Adrenal gland (tissue), 12 donors: ENCODE results near the gene NR1D1. TPM values are rescaled to one million over a fixed set of nuclear protein-coding genes. Genes with fewer than 3 reads are reported as not detected.
A peak's percentile ranks its signal among the peaks of the same experiment; 100 is the strongest.

Experiments
- DNase-seq, 7 donors: peaks; one replicate each; pipeline ENCODE4 v3.0.0-alpha.2; 2019 to 2020
- H3K27ac ChIP-seq, 5 donors: fragments of 200-600 bp; sonication (generic) in 4 of 5; 1 replicate in 3 of 5; 2 replicates in 2 of 5; pipeline versions ENCODE4 v1.5.1 to v1.8.0; 2016 to 2020; ENCODE audit warnings: mild to moderate bottlenecking in 1 of 5
- H3K27me3 ChIP-seq: fragments of 200-600 bp; 2 replicates; pipeline ENCODE4 v1.8.0; 2021
- H3K36me3 ChIP-seq, 2 donors: fragments of 200-600 bp; replicated peaks in 1 of 2; 1 replicate in 1 of 2; 2 replicates in 1 of 2; pipeline versions ENCODE4 v1.5.1 to v1.8.0; 2018 to 2022
- H3K4me1 ChIP-seq, 2 donors: fragments of 200-600 bp; replicated peaks in 1 of 2; 1 replicate in 1 of 2; 2 replicates in 1 of 2; pipeline versions ENCODE4 v1.5.1 to v1.8.0; 2018 to 2021
- H3K4me3 ChIP-seq, 4 donors: fragments of 200-600 bp; sonication (generic) in 3 of 4; one replicate each; pipeline ENCODE4 v1.5.1; 2016 to 2018
- H3K9me3 ChIP-seq, 3 donors: fragments of 200-600 bp; sonication (generic) in 1 of 3; replicated peaks in 1 of 3; 1 replicate in 2 of 3; 2 replicates in 1 of 3; pipeline versions ENCODE4 v1.5.1 to v1.8.0; 2016 to 2021
- CTCF ChIP-seq, 6 experiments: fragments of 450-650 bp in 4 of 6; fragments of 200-600 bp in 2 of 6; sonication (generic) in 1 of 6; IDR thresholded peaks; 1 replicate in 5 of 6; 2 replicates in 1 of 6; pipeline versions ENCODE4 v1.5.1 to v1.8.0; 2016 to 2021; ENCODE audit warnings: antibody characterized with exemption in 6 of 6, mild to moderate bottlenecking in 2 of 6, moderate library complexity in 1 of 6
- POLR2A ChIP-seq, 2 donors: fragments of 450-650 bp; IDR thresholded peaks; one replicate each; pipeline ENCODE4 v1.6.1; 2017; ENCODE audit warnings: antibody characterized with exemption in 2 of 2, mild to moderate bottlenecking in 2 of 2, moderate library complexity in 1 of 2
- WGBS, 4 donors: extraction: QIAGEN DNeasy Blood & Tissue Kit in 2 of 4; methylation state at CpG; one replicate each; pipeline versions ENCODE4 v1.1.5 to v1.1.7; 2013 to 2017; 5-methylcytosine and 5-hydroxymethylcytosine counted together
- intact Hi-C, 2 donors: fragments of 100-400 bp; cut with DNase I; formaldehyde crosslinking; loops; one replicate each; pipeline versions ENCODE4 v1.14.1 to v1.15.0; 2022 to 2023
- polyA plus RNA-seq, 3 donors: library from polyadenylated mRNA; stranded (reverse); fragments of 200-250 nt in 2 of 3; fragments of 350-450 nt in 1 of 3; fragmentation: Illumina TruSeq in 1 of 3; extraction: RNeasy Lipid Tissue Mini Kit (QIAGEN cat#74804) in 1 of 3; gene quantifications; one replicate each; pipeline ENCODE4 v1.2.3, GENCODE V29; 2013 to 2014
- total RNA-seq, 9 donors: library from RNA; depleted of rRNA in 4 of 9; stranded (reverse); fragments of >200 nt in 4 of 9; fragments of 120-200 nt in 1 of 9; fragmentation: NEBNext Ultra II Directional in 1 of 9; extraction: Animal tissue kit (Norgen Biotek cat#: 25700) in 1 of 9; gene quantifications; one replicate each; pipeline versions ENCODE4 v1.1.0 to v1.2.4, GENCODE V29; 2013 to 2023
- donor health status: healthy with polysubstance abuse.
- donor health status: Bipolar disorder and iron deficiency.
- donor health status: DM: yes; HTN: yes; CAD: no.
- donor health status: DM: no; HTN: no; CAD: no.
- donor health status: DM: no; HTN: no; CAD: no.
- donor health status: DM: yes; HTN: yes; CAD: no.

Gene NR1D1
- total and polyA plus RNA-seq, 12 donors = 3.4 to 69.1 (median 35.5) TPM

- WGBS, 4 donors = 40 to 59% (median 46%) methylated on average over 2 of the region's 2 CpGs
- TF ChIP-seq CTCF (IDR thresholded peaks at IDR 0.05) (no peak), POLR2A (IDR thresholded peaks at IDR 0.05) (no peak)
- no peaks in the 10 kb centered on the region for H3K9me3 ChIP-seq
- H3K4me3 ChIP-seq = no peak overlapping the region
- intact Hi-C loops = no loop called here
- no peaks in the 10 kb centered on the region for H3K27me3 ChIP-seq
- peaks cover 47 to 48% of the 10 kb centered on the region in 2 donors for H3K4me1 ChIP-seq
- no peak for DNase-seq
- H3K36me3 ChIP-seq = no peaks in the 10 kb centered on the region
- H3K27ac ChIP-seq = peak overlapping the region in 4 of 5 donors; percentile 2 to 69 (median 58)
These were observed 3.3 kb upstream of the NR1D1 start for GRCh38 chr17:40103688-40104087.

GRCh38 chr17:40103071-40103661 lies 2.8 kb upstream of the NR1D1 start:
- H3K27ac ChIP-seq = peak overlapping the region in 4 of 5 donors; percentile 2 to 69 (median 58)
- H3K4me1 ChIP-seq = peaks cover 46 to 47% of the 10 kb centered on the region in 2 donors
- DNase-seq = peak in 1 of 7 donors; percentile 29
- intact Hi-C loops = no loop called here
- H3K4me3 ChIP-seq = no peak overlapping the region
- H3K9me3 ChIP-seq = no peaks in the 10 kb centered on the region
- no peaks in the 10 kb centered on the region for H3K36me3 ChIP-seq
- TF ChIP-seq CTCF (IDR thresholded peaks at IDR 0.05) (no peak), POLR2A (IDR thresholded peaks at IDR 0.05) (no peak)
- no peaks in the 10 kb centered on the region for H3K27me3 ChIP-seq
- 53 to 75% (median 73%) methylated on average over 3 of the region's 3 CpGs; no CpG with 5 or more reads in 1 of the 4 donors for WGBS, 4 donors

GRCh38 chr17:40101367-40102210 lies 1.2 kb upstream of the NR1D1 start:
- Histone ChIP-seq H3K4me3 (peak overlapping the region in 1 of 4 donors; percentile 60), H3K9me3 (no peaks in the 10 kb centered on the region), H3K4me1 (peaks cover 47 to 48% of the 10 kb centered on the region in 2 donors), H3K27me3 (no peaks in the 10 kb centered on the region), H3K27ac (peak overlapping the region; percentile 94 to 100 (median 96)), H3K36me3 (peaks cover 0 to 14% of the 10 kb centered on the region in 2 donors)
- intact Hi-C loops = no loop called here
- TF ChIP-seq POLR2A (IDR thresholded peaks at IDR 0.05) (no peak), CTCF (IDR thresholded peaks at IDR 0.05) (no peak)
- no peak for DNase-seq
- WGBS, 4 donors = 46 to 55% (median 52%) methylated on average over 16 of the region's 16 CpGs

GRCh38 chr17:40100669-40101366 lies 429 bp upstream of the NR1D1 start:
- H3K27ac ChIP-seq = peak overlapping the region; percentile 94 to 100 (median 96)
- no peaks in the 10 kb centered on the region for H3K9me3 ChIP-seq
- WGBS, 4 donors = 0 to 1% (median 0%) methylated on average over 8 to 25 of the region's 25 CpGs
- TF ChIP-seq CTCF (IDR thresholded peaks at IDR 0.05) (no peak), POLR2A (IDR thresholded peaks at IDR 0.05) (peak in 1 of 2 donors; percentile 8)
- H3K27me3 ChIP-seq = no peaks in the 10 kb centered on the region
- peak; percentile 99 to 100 (median 99) for DNase-seq
- peaks cover 50 to 51% of the 10 kb centered on the region in 2 donors for H3K4me1 ChIP-seq
- peaks cover 0 to 21% of the 10 kb centered on the region in 2 donors for H3K36me3 ChIP-seq
- H3K4me3 ChIP-seq = peak overlapping the region in 2 of 4 donors; percentile 60 to 76
- intact Hi-C loops = no loop called here
